ENCODE measurements around the gene ASB18.

- no peak for TF ChIP-seq KLF13 (CRISPR knock-in tag; IDR thresholded peaks at IDR 0.05)
- TF ChIP-seq KDM5A (IDR thresholded peaks at IDR 0.05; ENCODE audit: borderline replicate concordance, low read length), result no peak
- no peak for TF ChIP-seq ZBTB34 (CRISPR knock-in tag; IDR thresholded peaks at IDR 0.05)
- TF ChIP-seq RELA (CRISPR knock-in tag; IDR thresholded peaks at IDR 0.05), result no peak
- no peak for TF ChIP-seq KMT2B (CRISPR knock-in tag; IDR thresholded peaks at IDR 0.05)
- TF ChIP-seq RERE (CRISPR knock-in tag; IDR thresholded peaks at IDR 0.05; ENCODE audit: low read depth), result no peak
These were observed 26.6 kb downstream of the ASB18 start for GRCh38 chr2:236237468-236238190.
